HepG2 (cell line): ENCODE data around the gene USP5. TPM values are rescaled to one million over a fixed set of nuclear protein-coding genes. Genes with fewer than 3 reads are reported as not detected.

Experiments used
- CBX5 ChIP-seq: sonication (generic); formaldehyde crosslinking; IDR thresholded peaks from 2 replicates; pipeline ENCODE4 v1.4.0; 2020; ENCODE audit warnings: missing genetic modification reagents, borderline replicate concordance
- ERF ChIP-seq: IDR thresholded peaks from 2 replicates; pipeline ENCODE4 v1.6.1; 2018; ENCODE audit warnings: missing biosample characterization, missing genetic modification reagents
- HDAC2 ChIP-seq: sonication (generic); formaldehyde crosslinking; IDR thresholded peaks from 2 replicates; pipeline ENCODE4 v1.4.0; 2020; ENCODE audit warnings: missing genetic modification reagents
- MIER3 ChIP-seq: IDR thresholded peaks from 2 replicates; pipeline ENCODE4 v1.6.1; 2016; ENCODE audit warnings: missing compliant biosample characterization, borderline replicate concordance
- SRSF4 ChIP-seq: fragments of 200-400 bp; formaldehyde crosslinking; IDR thresholded peaks from one replicate; pipeline ENCODE4 v1.6.1; 2018; ENCODE audit warnings: mild to moderate bottlenecking, low read depth, low read length, moderate library complexity; ENCODE audit not compliant: poor library complexity, severe bottlenecking
- STAG1 ChIP-seq: sonication (generic); formaldehyde crosslinking; IDR thresholded peaks from 2 replicates; pipeline ENCODE4 v1.4.0; 2020; ENCODE audit warnings: missing genetic modification reagents
- U2AF1 ChIP-seq: fragments of 200-400 bp; formaldehyde crosslinking; optimal IDR thresholded peaks from 2 replicates; pipeline ENCODE3; 2017; ENCODE audit warnings: mild to moderate bottlenecking, low read depth, low read length
- ZFP62 ChIP-seq: sonication (generic); formaldehyde crosslinking; IDR thresholded peaks from 2 replicates; pipeline ENCODE4 v1.4.0; 2020; ENCODE audit warnings: missing genetic modification reagents
- ZNF335 ChIP-seq: sonication (generic); formaldehyde crosslinking; IDR thresholded peaks from 2 replicates; pipeline ENCODE4 v1.4.0; 2020; ENCODE audit warnings: missing genetic modification reagents
- ZNF839 ChIP-seq: sonication (generic); formaldehyde crosslinking; IDR thresholded peaks from 2 replicates; pipeline ENCODE4 v1.4.0; 2020; ENCODE audit warnings: missing genetic modification reagents, mild to moderate bottlenecking, borderline replicate concordance
- ZZZ3 ChIP-seq: sonication (generic); formaldehyde crosslinking; IDR thresholded peaks from 2 replicates; pipeline ENCODE4 v1.4.0; 2020; ENCODE audit warnings: missing genetic modification reagents, mild to moderate bottlenecking, borderline replicate concordance
- polyA plus RNA-seq, 8 experiments: library from polyadenylated mRNA; depleted of rRNA in 3 of 8; stranded (reverse) in 7 of 8; unstranded in 1 of 8; fragments of >200 nt; fragmentation: Illumina TruSeq in 4 of 8; extraction: Trizol in 4 of 8; gene quantifications; 2 replicates each; pipeline versions ENCODE4 v1.2.1 to v1.2.3, GENCODE V29; 2011 to 2016; ENCODE audit warnings: low read depth in 4 of 8, missing spikeins in 1 of 8, mixed read lengths in 1 of 8; ENCODE audit not compliant: insufficient read depth in 1 of 8
- total RNA-seq, 5 experiments: library from RNA; depleted of rRNA; stranded (reverse); fragments of >200 nt; fragmentation: Illumina TruSeq; extraction: Trizol; gene quantifications; 2 replicates each; pipeline ENCODE4 v1.2.3, GENCODE V29; 2016; ENCODE audit warnings: low read depth in 1 of 5
- TF ChIP-seq, protein P1 (sequence below), 2 experiments: sonication (generic) in 1 of 2; formaldehyde crosslinking in 1 of 2; IDR thresholded peaks; 2 replicates each; pipeline versions ENCODE4 v1.4.0 to v1.6.1; 2016 to 2020; ENCODE audit warnings: borderline replicate concordance in 1 of 2, low read depth in 1 of 2, mild to moderate bottlenecking in 1 of 2, missing genetic modification reagents in 1 of 2
- TF ChIP-seq, protein P2 (sequence below): sonication (generic); formaldehyde crosslinking; IDR thresholded peaks from 2 replicates; pipeline ENCODE4 v1.5.1; 2020; ENCODE audit warnings: mild to moderate bottlenecking, missing genetic modification reagents, moderate library complexity
- TF ChIP-seq, protein P3 (sequence below): IDR thresholded peaks from 2 replicates; pipeline ENCODE4 v1.6.1; 2016; ENCODE audit warnings: low read depth, missing genetic modification reagents, missing compliant biosample characterization
- TF ChIP-seq, protein P4 (sequence below): sonication (generic); formaldehyde crosslinking; IDR thresholded peaks from 2 replicates; pipeline ENCODE4 v1.4.0; 2020; ENCODE audit warnings: mild to moderate bottlenecking, missing genetic modification reagents

The USP5 gene
- total and polyA plus RNA-seq, 2 of the 13 experiments (the other 11 are each of a cell fraction or from before 2014, with no cell fraction given): 39.6 to 56.0 TPM

DNA sequence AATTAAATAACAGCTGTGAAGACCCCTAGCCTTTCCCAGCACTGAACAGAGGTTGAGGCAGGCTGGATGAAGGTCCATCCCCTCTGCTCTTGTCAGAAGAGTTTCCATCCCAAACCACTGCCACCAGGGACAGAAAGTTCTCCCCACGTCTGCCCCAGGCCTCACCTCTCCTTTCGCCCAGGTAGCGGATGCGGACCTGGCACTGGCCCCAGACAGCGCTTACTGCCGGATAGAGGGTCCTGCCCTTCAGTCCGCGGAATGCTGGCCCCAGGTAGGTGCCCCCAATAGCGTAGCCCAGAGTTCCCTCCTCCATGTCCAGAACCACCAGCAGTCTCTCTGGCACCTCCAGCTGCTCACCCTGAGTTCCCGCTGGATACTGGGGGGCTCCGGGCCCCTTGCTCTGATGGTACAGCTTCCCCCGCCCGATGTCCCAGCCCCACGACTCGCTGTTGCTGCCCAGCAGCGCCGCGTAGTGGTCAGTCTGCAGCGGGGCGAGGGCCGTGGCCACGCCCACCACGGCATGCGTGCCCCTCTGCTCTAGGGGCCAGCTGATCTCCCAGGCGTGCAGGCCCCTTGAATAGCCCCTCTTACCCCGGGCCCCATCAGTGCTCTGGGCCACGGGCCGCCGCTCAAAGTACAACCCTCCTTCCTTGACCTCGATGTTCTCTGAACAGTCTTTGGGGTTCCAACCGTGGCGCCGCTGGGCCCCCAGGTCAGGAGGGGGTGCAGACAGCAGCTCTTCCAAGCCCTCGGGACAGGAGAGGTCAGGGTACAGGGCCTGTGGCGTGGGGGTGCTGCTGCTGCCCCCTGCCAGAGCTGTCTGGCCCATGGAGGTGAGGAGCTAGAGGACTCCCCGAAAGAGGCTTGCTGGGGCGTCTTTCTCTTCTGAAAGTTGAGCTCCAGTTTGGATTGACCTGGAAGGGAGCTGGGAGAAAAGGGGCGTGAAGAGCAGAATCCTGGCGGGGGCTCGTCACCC, 20.4 kb downstream of the USP5 start (continued):
- TF ChIP-seq, protein P1, sequence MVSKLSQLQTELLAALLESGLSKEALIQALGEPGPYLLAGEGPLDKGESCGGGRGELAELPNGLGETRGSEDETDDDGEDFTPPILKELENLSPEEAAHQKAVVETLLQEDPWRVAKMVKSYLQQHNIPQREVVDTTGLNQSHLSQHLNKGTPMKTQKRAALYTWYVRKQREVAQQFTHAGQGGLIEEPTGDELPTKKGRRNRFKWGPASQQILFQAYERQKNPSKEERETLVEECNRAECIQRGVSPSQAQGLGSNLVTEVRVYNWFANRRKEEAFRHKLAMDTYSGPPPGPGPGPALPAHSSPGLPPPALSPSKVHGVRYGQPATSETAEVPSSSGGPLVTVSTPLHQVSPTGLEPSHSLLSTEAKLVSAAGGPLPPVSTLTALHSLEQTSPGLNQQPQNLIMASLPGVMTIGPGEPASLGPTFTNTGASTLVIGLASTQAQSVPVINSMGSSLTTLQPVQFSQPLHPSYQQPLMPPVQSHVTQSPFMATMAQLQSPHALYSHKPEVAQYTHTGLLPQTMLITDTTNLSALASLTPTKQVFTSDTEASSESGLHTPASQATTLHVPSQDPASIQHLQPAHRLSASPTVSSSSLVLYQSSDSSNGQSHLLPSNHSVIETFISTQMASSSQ (IDR thresholded peaks at IDR 0.05; ENCODE audit: low read depth): no peak
- TF ChIP-seq, protein P1 (CRISPR knock-in tag; IDR thresholded peaks at IDR 0.05; ENCODE audit: borderline replicate concordance): peak; percentile 82
- TF ChIP-seq ZNF839 (CRISPR knock-in tag) (no peak), MIER3 (peak; percentile 26; the same call in 1 of the 2 replicates), HDAC2 (CRISPR knock-in tag) (peak; percentile 83), SRSF4 (no peak), CBX5 (CRISPR knock-in tag) (peak; percentile 87; the same call in 1 of the 2 replicates), ZZZ3 (CRISPR knock-in tag) (peak; percentile 63; the same call in 1 of the 2 replicates), ERF (CRISPR knock-in tag) (0 out of 2 replicates have a peak, but pooled peaks have one; percentile 22), ZFP62 (CRISPR knock-in tag) (0 out of 2 replicates have a peak, but pooled peaks have one; percentile 24), U2AF1 (peak; percentile 70), ZNF335 (CRISPR knock-in tag) (no peak), STAG1 (CRISPR knock-in tag) (peak; percentile 70)
- TF ChIP-seq, protein P2, sequence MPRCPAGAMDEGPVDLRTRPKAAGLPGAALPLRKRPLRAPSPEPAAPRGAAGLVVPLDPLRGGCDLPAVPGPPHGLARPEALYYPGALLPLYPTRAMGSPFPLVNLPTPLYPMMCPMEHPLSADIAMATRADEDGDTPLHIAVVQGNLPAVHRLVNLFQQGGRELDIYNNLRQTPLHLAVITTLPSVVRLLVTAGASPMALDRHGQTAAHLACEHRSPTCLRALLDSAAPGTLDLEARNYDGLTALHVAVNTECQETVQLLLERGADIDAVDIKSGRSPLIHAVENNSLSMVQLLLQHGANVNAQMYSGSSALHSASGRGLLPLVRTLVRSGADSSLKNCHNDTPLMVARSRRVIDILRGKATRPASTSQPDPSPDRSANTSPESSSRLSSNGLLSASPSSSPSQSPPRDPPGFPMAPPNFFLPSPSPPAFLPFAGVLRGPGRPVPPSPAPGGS (CRISPR knock-in tag): peak; percentile 4; the same call in 1 of the 2 replicates
- TF ChIP-seq, protein P3, sequence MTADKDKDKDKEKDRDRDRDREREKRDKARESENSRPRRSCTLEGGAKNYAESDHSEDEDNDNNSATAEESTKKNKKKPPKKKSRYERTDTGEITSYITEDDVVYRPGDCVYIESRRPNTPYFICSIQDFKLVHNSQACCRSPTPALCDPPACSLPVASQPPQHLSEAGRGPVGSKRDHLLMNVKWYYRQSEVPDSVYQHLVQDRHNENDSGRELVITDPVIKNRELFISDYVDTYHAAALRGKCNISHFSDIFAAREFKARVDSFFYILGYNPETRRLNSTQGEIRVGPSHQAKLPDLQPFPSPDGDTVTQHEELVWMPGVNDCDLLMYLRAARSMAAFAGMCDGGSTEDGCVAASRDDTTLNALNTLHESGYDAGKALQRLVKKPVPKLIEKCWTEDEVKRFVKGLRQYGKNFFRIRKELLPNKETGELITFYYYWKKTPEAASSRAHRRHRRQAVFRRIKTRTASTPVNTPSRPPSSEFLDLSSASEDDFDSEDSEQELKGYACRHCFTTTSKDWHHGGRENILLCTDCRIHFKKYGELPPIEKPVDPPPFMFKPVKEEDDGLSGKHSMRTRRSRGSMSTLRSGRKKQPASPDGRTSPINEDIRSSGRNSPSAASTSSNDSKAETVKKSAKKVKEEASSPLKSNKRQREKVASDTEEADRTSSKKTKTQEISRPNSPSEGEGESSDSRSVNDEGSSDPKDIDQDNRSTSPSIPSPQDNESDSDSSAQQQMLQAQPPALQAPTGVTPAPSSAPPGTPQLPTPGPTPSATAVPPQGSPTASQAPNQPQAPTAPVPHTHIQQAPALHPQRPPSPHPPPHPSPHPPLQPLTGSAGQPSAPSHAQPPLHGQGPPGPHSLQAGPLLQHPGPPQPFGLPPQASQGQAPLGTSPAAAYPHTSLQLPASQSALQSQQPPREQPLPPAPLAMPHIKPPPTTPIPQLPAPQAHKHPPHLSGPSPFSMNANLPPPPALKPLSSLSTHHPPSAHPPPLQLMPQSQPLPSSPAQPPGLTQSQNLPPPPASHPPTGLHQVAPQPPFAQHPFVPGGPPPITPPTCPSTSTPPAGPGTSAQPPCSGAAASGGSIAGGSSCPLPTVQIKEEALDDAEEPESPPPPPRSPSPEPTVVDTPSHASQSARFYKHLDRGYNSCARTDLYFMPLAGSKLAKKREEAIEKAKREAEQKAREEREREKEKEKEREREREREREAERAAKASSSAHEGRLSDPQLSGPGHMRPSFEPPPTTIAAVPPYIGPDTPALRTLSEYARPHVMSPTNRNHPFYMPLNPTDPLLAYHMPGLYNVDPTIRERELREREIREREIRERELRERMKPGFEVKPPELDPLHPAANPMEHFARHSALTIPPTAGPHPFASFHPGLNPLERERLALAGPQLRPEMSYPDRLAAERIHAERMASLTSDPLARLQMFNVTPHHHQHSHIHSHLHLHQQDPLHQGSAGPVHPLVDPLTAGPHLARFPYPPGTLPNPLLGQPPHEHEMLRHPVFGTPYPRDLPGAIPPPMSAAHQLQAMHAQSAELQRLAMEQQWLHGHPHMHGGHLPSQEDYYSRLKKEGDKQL (CRISPR knock-in tag): 0 out of 2 replicates have a peak, but pooled peaks have one; percentile 30
- TF ChIP-seq, protein P4, sequence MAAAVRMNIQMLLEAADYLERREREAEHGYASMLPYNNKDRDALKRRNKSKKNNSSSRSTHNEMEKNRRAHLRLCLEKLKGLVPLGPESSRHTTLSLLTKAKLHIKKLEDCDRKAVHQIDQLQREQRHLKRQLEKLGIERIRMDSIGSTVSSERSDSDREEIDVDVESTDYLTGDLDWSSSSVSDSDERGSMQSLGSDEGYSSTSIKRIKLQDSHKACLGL (CRISPR knock-in tag): peak; percentile 31; the same call in 1 of the 2 replicates
